AML-193 (cell line): Measurements from ENCODE around the gene STARD13.

ENCODE experiments used
- DNase-seq, 2 experiments: peaks; one replicate each; lab custom pipeline; 2025; lab: John Stamatoyannopoulos, UW

STARD13 gene

GRCh38 chr13:33228648-33229445, 56.7 kb downstream of the STARD13 start:
- peak; percentile 58 to 62 for DNase-seq

GRCh38 chr13:33227927-33228647, 57.5 kb downstream of the STARD13 start:
- no peak for DNase-seq

DNA sequence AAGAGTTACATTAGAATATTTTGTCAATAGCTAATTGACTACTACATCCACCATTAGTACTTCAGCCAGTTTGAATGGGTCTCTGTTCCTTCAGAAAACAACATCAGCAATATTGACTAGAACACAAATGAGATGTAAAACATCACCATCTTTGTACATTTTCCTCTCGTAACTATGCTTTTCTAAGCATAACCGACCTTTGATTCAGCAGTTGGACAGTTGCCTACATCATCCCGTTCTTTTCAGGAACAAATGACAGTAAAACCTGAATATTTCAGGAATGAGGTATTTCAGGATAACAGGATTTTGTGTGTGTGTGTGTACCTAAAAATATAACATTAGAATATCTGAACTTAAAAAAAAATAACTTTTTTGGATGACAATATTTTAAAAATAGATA, 60.9 kb downstream of the STARD13 start:
- DNase-seq: no peak

GRCh38 chr13:33224191-33224590, 61.4 kb downstream of the STARD13 start:
- DNase-seq: no peak

DNA sequence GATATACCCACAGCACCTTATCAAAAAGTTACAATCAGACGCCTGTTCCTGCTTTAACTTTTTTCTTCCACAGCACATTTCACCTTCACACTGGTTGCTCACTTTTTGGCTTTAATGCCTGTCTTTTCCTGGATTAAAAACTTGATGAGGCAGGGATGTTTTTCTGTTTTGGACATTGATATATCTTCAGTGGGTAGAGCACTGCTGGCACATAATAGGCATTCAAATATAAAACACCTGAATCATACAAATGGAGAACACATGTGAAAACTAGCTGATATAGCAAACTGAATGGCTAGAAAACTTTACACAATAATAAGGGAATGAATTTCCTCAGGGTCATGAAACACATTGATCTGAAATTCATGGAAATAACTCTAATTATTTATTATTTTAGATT, 65.6 kb downstream of the STARD13 start:
- no peak for DNase-seq

DNA sequence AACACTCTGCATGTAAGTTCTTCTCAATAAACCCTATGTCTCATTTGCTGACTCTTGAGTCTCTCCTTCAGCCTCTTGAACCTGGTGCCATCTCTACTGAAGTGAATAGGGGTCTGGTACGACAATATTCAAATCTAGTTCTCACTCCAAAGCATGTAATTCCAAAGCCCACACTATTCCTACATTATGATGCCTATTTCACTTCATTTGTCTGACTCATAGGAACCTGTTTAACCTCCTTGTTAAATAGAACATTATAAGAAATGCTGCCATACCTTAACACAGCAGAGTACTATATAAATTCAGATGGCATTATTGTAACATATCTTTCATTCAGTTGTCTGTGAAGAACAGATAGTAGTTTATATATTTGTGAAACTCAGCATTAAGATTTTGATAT, 67.1 kb downstream of the STARD13 start:
- no peak for DNase-seq

DNA sequence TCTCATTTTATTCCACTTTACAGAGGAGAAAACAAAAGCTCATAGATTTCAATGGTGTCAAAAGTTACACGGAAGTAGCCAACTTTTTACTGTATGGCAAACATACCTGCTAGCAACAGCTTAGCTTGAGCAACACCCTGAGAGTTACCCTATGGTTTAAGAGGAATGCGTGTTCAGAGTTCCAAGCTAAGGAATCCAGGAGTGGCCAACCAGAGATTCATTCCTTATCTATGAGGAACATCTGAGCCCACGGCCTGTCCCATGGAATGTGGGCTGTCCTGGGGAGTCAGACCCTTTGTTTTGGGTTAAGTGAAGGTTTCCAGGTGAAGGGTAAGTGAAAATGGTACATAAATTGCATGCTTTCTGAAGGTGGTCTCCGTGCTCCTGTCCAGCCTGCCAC, 67.5 kb downstream of the STARD13 start:
- DNase-seq: no peak

- DNase-seq: no peak
Measured at GRCh38 chr13:33217256-33217655, 68.3 kb downstream of the STARD13 start.

- DNase-seq: no peak
Measured at GRCh38 chr13:33213797-33214196, 71.8 kb downstream of the STARD13 start.

GRCh38 chr13:33213024-33213768, 72.4 kb downstream of the STARD13 start:
- DNase-seq: no peak

DNA sequence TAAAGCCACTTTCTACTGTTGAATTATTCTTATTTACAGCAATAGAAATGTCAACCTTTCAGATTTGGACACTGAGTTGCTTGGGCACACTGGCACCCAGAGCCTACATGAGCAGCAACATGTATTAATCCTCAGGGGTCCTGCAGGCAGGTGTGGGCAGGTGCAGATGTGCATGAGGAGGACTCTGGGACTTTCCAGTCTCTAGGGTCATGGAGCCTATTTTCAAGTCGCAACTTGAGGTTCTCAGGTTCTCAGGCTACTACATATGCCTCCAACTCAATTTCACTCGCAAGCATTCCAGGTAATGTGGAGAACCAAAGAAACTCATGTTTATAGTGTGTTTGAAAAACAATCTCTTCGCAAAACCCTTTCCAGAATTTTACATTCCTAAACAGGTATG, 73.2 kb downstream of the STARD13 start:
- no peak for DNase-seq

DNA sequence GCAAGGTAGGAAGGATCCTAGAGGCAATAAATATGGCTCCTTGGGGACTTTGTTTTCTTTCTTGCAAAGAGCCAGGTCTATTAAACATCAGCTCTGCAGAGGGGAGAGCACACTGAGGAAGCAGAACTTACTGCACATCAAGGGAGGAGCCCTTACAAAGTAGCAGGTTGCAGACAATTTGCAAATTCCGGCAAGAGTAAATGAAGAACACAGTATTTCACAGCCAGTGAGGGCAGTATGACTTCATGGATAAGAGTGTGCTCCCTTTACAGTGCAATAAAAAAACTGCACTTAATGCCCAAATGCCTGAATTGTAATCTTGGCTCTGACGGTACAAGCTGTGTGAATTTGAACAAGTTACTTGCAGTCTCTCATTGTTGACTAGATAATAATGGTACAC, 75.5 kb downstream of the STARD13 start:
- DNase-seq: no peak

DNA sequence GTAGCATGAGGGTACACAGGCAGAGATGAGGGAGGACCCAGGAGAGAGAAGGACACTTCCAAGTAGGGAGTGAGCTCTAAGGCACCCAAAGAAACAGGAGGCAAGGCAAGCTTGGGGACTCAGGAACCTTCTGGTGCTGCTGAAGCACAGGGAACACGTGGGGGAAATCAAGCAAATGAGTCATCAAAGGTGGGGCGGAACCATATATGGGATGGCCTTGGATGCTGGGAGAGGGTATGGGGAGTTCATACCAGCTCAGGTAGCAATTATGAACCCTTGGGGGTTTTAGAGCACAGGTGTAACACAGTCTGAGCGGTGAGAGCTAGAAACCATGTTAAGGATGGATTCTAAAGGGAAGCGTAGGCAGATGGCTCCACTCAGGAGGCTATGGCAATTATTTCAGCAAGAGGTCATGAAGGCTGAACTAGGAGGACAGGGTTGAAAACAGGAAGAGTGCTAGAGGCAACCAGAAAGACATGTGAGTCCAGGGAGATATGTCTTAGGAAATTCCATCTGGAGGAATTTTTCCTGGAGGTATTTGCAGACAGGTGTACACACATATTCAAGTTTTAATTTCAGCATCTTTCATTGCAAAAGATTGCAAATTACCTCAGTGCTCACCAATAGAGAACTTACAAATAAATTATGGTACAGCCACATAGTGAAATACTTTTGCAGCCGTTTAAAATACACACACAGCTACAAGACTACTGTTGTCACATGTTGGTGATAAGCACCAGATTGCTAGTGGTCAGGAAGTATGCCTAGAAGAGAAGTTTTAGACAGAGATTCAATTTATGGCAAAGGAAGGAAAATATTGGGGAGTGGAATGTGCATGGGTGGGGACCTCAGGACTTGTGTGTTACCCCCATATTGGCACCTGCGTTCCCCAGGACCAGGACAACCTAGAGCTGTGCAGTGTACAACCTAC, 77.0 kb downstream of the STARD13 start:
- no peak for DNase-seq

DNA sequence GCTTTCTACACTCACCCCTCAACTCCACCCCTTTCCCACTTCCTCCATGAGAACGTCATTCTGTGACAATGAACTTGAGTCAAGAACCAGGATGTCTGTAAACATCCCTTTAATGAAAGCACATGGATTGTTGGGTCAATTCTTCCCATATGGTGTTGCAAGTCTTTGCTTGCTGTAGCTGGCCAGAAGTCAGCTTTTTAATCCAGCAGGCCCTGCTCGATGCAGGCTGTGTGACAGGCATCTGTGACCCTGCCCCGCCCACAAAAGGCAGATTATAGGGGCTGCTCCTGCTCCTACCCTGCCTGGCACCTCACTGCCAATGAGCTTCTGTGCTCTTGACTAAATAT, 78.0 kb downstream of the STARD13 start:
- DNase-seq: no peak

DNA sequence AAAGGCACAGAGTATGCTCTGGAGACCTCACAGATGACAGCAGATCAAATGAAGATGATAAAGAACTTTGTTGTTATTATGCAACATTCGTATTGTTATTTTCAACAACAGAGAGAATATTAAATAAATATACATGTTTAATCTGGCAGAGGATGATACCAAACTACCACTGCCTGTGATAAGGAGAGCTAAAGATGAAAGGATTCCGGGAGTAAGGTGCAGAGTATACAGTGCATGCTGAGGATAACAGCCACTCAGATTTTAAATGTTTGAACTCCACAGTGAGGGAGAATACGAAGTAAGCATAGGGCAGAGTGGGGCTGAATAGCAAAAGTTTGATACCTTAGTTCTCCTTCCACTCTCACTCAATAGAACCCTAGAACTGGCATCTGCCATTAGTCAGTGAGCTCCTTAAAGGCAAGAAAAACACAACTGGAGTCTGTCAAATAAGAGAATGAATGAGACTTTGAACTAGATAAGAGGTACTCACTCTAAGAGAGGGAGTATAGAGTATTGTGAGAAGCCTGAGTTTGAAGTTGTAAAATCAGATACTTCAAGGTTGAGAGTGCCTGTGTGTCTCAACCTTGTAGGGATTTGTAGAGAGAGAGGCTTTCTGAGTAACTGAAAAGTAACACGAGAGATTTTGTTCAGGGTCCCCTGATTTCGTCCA, 78.5 kb downstream of the STARD13 start:
- no peak for DNase-seq

- no peak for DNase-seq
Measured at GRCh38 chr13:33206425-33206824, 79.1 kb downstream of the STARD13 start.

DNA sequence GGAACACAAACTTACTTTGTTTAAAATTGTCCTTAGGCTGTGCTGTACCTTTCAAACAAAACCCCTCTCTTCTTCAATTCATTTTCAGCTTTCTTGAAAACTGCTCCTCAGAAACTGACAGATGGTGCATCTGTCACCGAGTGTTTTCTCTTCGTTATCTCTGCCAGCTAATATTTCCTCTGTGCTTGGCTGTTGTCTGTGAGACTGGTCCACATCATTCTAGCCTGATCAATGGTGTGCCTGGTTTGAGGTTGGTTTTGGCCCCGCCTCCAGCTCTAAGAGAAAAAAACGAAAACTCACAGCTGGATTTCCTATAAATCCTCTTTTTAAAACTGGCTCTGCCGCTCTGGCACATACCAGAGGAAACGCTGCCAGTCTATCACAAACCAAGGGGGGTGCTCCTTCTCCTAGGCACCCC, 79.7 kb downstream of the STARD13 start:
- DNase-seq: no peak

- DNase-seq: no peak
Measured at GRCh38 chr13:33205224-33205623, 80.3 kb downstream of the STARD13 start.

- DNase-seq: no peak
Measured at GRCh38 chr13:33204130-33204927, 81.2 kb downstream of the STARD13 start.

DNA sequence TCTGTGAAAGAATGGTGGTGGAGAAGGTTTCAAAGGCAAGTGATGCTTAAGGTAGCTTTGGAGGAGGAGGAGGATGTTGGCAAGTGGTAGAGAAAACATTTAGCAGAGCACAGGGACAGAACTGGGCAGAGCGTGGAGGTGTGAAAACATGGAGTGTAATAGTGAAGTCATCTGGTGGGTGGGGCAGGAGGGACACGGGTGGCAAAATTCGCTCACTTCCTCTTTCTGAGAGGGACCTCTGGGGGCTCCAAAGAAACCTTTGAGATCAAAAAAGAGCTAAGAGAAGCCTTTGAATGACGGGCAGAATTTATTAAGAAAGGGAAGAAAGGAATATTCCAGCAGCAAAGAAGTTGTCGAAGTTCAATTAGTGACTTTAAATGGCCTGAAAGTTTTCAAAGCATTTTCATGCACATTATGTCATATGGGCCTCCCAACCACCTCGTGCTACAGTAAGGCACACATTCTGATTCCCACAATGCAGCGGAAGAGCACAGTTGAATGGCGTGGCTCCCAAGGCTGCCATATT, 82.8 kb downstream of the STARD13 start:
- no peak for DNase-seq
